Measurements from ENCODE around the gene ZNF865. TPM values are rescaled to one million over a fixed set of nuclear protein-coding genes. Genes with fewer than 3 reads are reported as not detected.

ZNF865 gene
- total RNA-seq, 1 donor from 2014 or later = 15.0 TPM

DNA sequence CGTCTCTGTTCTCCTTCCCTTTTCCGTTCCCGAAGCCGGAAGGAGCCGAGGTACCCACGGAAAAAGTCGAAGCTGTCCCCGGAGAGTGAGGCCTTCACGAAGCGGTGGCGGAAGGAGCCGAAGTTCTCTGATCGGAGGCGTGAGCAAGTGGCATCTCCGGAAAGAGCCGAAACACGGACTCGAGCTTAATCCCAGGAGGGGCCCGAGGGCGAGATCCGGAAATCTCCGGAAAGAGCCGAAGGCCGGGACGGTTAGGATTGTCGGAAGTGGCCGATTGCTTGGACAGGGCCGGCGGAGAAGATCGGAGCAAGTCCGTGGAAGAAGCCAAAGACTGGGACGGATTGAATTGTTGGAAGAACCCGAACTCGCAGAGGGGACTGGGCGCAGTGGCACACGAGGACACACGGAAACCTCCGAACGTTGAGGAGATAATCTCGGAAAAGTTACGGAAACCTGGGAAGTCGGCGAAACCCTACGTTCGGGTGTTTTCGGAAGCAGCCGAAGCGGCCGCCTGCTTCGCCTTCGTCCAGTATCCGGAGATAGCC is 48.9 kb downstream of the ZNF865 start:
- Histone ChIP-seq H2AFZ (ENCODE audit: low read depth, low read length) (peak overlapping the region; percentile 96), H3K79me2 (ENCODE audit: insufficient read depth, low read length) (peaks cover 46% of the 10 kb centered on the region), H4K20me1 (ENCODE audit: insufficient read depth, low read length) (peaks cover 40% of the 10 kb centered on the region), H3K4me2 (ENCODE audit: low read length) (peak overlapping the region; percentile 97), H3K27me3 (ENCODE audit: insufficient read depth, low read length) (no peaks in the 10 kb centered on the region), H3K9ac (ENCODE audit: low read length) (peak overlapping the region; percentile 99), H3K36me3 (ENCODE audit: insufficient read depth, low read length) (no peaks in the 10 kb centered on the region), H3K27ac (ENCODE audit: low read depth, low read length) (peak overlapping the region; percentile 99), H3K4me3 (ENCODE audit: insufficient read depth, low read depth, low read length) (peak overlapping the region; percentile 95), H3K9me3 (ENCODE audit: insufficient read depth, low read depth, low read length) (no peaks in the 10 kb centered on the region), H3K4me1 (ENCODE audit: insufficient read depth, low read length) (peaks cover 26% of the 10 kb centered on the region)
- H3K4me1 Mint-ChIP-seq (ENCODE audit: low read depth, unreplicated experiment) = peaks cover 20% of the 10 kb centered on the region
- peaks cover 16% of the 10 kb centered on the region for H3K36me3 Mint-ChIP-seq (ENCODE audit: low read depth, unreplicated experiment)
- FAIRE-seq (peak; percentile 94), DNase-seq (ENCODE audit: low read depth) (peak; percentile 94)
- no peaks in the 10 kb centered on the region for H3K27me3 Mint-ChIP-seq (ENCODE audit: low read depth, unreplicated experiment)
- peak overlapping the region; percentile 100 for H3K27ac Mint-ChIP-seq (ENCODE audit: unreplicated experiment)
- H3K4me3 Mint-ChIP-seq (ENCODE audit: unreplicated experiment) = peak overlapping the region; percentile 96
- TF ChIP-seq EZH2 (IDR thresholded peaks at IDR 0.05; ENCODE audit: insufficient read depth, low read length) = no peak
- TF ChIP-seq, protein P1, sequence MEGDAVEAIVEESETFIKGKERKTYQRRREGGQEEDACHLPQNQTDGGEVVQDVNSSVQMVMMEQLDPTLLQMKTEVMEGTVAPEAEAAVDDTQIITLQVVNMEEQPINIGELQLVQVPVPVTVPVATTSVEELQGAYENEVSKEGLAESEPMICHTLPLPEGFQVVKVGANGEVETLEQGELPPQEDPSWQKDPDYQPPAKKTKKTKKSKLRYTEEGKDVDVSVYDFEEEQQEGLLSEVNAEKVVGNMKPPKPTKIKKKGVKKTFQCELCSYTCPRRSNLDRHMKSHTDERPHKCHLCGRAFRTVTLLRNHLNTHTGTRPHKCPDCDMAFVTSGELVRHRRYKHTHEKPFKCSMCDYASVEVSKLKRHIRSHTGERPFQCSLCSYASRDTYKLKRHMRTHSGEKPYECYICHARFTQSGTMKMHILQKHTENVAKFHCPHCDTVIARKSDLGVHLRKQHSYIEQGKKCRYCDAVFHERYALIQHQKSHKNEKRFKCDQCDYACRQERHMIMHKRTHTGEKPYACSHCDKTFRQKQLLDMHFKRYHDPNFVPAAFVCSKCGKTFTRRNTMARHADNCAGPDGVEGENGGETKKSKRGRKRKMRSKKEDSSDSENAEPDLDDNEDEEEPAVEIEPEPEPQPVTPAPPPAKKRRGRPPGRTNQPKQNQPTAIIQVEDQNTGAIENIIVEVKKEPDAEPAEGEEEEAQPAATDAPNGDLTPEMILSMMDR (IDR thresholded peaks at IDR 0.05; ENCODE audit: insufficient read depth, low read depth, low read length) = no peak
- no peaks in the 10 kb centered on the region for H3K9me3 Mint-ChIP-seq (ENCODE audit: unreplicated experiment)

DNA sequence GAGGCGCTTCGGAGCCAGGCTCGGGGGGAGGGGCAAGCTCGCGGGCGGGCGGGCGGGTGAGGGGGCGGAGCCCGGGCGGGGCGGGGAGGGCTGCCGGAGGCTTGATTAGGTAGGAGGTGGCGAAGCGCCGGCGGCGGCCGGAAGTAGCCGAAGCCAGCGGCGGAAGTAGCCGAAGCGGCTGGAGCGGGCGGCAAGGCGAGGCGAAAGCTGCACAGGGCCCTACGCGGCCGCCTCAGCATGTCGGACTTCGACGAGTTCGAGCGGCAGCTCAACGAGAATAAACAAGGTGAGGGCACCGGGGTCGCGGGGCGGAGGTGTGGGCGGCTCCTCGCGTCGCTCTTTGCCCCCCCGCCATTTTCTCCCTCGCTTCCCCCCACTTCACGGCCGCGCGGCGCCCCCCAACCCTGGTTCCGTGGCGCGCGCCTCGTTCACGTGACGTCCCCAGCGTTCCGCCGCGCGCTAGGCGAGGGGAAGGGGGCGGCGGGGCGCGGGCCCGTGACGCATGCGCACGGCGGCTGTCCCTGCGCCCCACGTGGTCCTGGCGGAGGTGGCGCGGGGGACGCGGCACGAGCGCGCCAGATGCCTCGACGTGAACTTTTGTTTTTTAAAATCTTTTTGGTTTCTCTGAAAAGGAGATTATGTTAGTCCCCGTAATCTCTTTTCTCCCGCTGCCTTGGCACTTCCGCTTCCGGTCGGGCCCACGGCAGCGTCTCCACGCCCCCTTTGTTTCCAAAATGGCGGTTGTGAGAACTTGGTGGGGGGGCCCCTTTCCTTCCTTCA is 49.6 kb downstream of the ZNF865 start, which contains the start of gene U2AF2:
U2AF2 (plus strand) TSS at position 168 of the 780 bp plus-strand sequence; CDS start at position 238, 70 bp downstream.
- no peaks in the 10 kb centered on the region for H3K9me3 Mint-ChIP-seq (ENCODE audit: unreplicated experiment)
- H3K27me3 ChIP-seq (ENCODE audit: insufficient read depth, low read length) = no peaks in the 10 kb centered on the region
- peak within 1 kb of the TSS; percentile 96 for H3K4me3 Mint-ChIP-seq (ENCODE audit: unreplicated experiment)
- H3K36me3 ChIP-seq (ENCODE audit: insufficient read depth, low read length) = no peaks in the 10 kb centered on the region
- H3K79me2 ChIP-seq (ENCODE audit: insufficient read depth, low read length) = peaks cover 53% of the 10 kb centered on the region
- peak within 1 kb of the TSS; percentile 100 for H3K27ac Mint-ChIP-seq (ENCODE audit: unreplicated experiment)
- peak within 1 kb of the TSS; percentile 96 for H2AFZ ChIP-seq (ENCODE audit: low read depth, low read length)
- H3K9ac ChIP-seq (ENCODE audit: low read length) = peak within 1 kb of the TSS; percentile 99
- peaks cover 47% of the 10 kb centered on the region for H4K20me1 ChIP-seq (ENCODE audit: insufficient read depth, low read length)
- H3K27ac ChIP-seq (ENCODE audit: low read depth, low read length) = peak within 1 kb of the TSS; percentile 99
- no peaks in the 10 kb centered on the region for H3K27me3 Mint-ChIP-seq (ENCODE audit: low read depth, unreplicated experiment)
- peaks cover 26% of the 10 kb centered on the region for H3K4me1 ChIP-seq (ENCODE audit: insufficient read depth, low read length)
- FAIRE-seq (no peak), DNase-seq (ENCODE audit: low read depth) (no peak)
- H3K4me3 ChIP-seq (ENCODE audit: insufficient read depth, low read depth, low read length) = peak within 1 kb of the TSS; percentile 95
- H3K36me3 Mint-ChIP-seq (ENCODE audit: low read depth, unreplicated experiment) = peaks cover 16% of the 10 kb centered on the region
- no peak for TF ChIP-seq EZH2 (IDR thresholded peaks at IDR 0.05; ENCODE audit: insufficient read depth, low read length)
- TF ChIP-seq, protein P1 (IDR thresholded peaks at IDR 0.05; ENCODE audit: insufficient read depth, low read depth, low read length) = no peak
- peaks cover 24% of the 10 kb centered on the region for H3K4me1 Mint-ChIP-seq (ENCODE audit: low read depth, unreplicated experiment)
- H3K9me3 ChIP-seq (ENCODE audit: insufficient read depth, low read depth, low read length) = no peaks in the 10 kb centered on the region
- H3K4me2 ChIP-seq (ENCODE audit: low read length) = peak within 1 kb of the TSS; percentile 97
